SK-N-MC (cell line): ENCODE data around the gene HSD11B2.

ENCODE experiments used
- EZH2 ChIP-seq: fragments of 200-600 bp; sonication (generic); IDR thresholded peaks from one replicate; pipeline ENCODE4 v1.6.1; 2017; ENCODE audit warnings: antibody characterized with exemption
- FOXP2 ChIP-seq: optimal IDR thresholded peaks from 2 replicates; pipeline ENCODE3; 2011; ENCODE audit warnings: mild to moderate bottlenecking, moderate library complexity; ENCODE audit not compliant: insufficient read depth; ENCODE audit errors: extremely low read length, control extremely low read depth
- POLR2AphosphoS5 ChIP-seq: IDR thresholded peaks from 2 replicates; pipeline ENCODE4 v1.6.1; 2012; ENCODE audit warnings: mild to moderate bottlenecking, low read depth, low read length, borderline replicate concordance

GRCh38 chr16:67451704-67452435 lies 20.9 kb downstream of the HSD11B2 start:
- TF ChIP-seq EZH2, result no peak
- TF ChIP-seq POLR2AphosphoS5, result no peak
- TF ChIP-seq FOXP2, result no peak
